ENCODE measurements around the gene PPT2.

DNA sequence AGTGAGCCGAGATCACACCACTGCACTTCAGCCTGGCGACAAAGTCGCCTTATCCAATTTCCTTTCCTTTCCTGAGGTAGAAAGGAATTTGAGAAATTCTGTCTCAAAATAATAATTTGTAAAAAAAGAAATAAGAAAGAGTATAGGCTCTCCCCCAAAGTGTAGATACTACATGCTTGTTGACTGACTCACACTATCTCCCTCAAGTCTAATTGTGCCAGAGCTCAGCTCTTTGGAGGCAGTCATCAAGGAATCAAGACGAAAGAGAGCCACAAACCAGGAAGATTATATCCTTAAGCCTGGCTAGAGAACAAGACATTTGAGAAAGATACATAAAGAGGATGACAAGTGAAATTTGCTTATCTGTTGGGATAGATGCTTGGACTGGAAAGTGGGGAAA lies 20.2 kb upstream of the PPT2 start:
- TF ChIP-seq, protein P1, sequence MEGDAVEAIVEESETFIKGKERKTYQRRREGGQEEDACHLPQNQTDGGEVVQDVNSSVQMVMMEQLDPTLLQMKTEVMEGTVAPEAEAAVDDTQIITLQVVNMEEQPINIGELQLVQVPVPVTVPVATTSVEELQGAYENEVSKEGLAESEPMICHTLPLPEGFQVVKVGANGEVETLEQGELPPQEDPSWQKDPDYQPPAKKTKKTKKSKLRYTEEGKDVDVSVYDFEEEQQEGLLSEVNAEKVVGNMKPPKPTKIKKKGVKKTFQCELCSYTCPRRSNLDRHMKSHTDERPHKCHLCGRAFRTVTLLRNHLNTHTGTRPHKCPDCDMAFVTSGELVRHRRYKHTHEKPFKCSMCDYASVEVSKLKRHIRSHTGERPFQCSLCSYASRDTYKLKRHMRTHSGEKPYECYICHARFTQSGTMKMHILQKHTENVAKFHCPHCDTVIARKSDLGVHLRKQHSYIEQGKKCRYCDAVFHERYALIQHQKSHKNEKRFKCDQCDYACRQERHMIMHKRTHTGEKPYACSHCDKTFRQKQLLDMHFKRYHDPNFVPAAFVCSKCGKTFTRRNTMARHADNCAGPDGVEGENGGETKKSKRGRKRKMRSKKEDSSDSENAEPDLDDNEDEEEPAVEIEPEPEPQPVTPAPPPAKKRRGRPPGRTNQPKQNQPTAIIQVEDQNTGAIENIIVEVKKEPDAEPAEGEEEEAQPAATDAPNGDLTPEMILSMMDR (IDR thresholded peaks at IDR 0.05), result no peak
- TF ChIP-seq POLR2A (IDR thresholded peaks at IDR 0.05), result no peak
